HEK293T (cell line): ENCODE data around the gene ZDHHC19.

Source experiments
- ARNT ChIP-seq: fragments of 450-650 bp; IDR thresholded peaks from 2 replicates; pipeline ENCODE4 v1.6.1; 2017; ENCODE audit warnings: mild to moderate bottlenecking
- BHLHE40 ChIP-seq: fragments of 450-650 bp; IDR thresholded peaks from 2 replicates; pipeline ENCODE4 v1.6.1; 2016; ENCODE audit warnings: mild to moderate bottlenecking, moderate library complexity, borderline replicate concordance
- CTBP1 ChIP-seq: fragments of 450-650 bp; IDR thresholded peaks from 2 replicates; pipeline ENCODE4 v1.6.1; 2016; ENCODE audit warnings: borderline replicate concordance
- ELF4 ChIP-seq: fragments of 450-650 bp; IDR thresholded peaks from 2 replicates; pipeline ENCODE4 v1.6.1; 2017; ENCODE audit warnings: antibody characterized with exemption
- FOXA1 ChIP-seq: fragments of 450-650 bp; IDR thresholded peaks from 2 replicates; pipeline ENCODE4 v1.6.1; 2016; ENCODE audit warnings: mild to moderate bottlenecking
- FOXK2 ChIP-seq: fragments of 450-650 bp; IDR thresholded peaks from 2 replicates; pipeline ENCODE4 v1.6.1; 2016; ENCODE audit warnings: mild to moderate bottlenecking
- FOXM1 ChIP-seq: fragments of 450-650 bp; IDR thresholded peaks from 2 replicates; pipeline ENCODE4 v1.6.1; 2017; ENCODE audit warnings: mild to moderate bottlenecking, borderline replicate concordance
- L3MBTL2 ChIP-seq: fragments of 450-650 bp; conservative IDR thresholded peaks from 2 replicates; pipeline ENCODE4 v1.6.1; 2016; ENCODE audit warnings: mild to moderate bottlenecking
- LEF1 ChIP-seq: fragments of 450-650 bp; IDR thresholded peaks from 2 replicates; pipeline ENCODE4 v1.6.1; 2017; ENCODE audit warnings: mild to moderate bottlenecking, borderline replicate concordance
- SUZ12 ChIP-seq: fragments of 450-650 bp; IDR thresholded peaks from 2 replicates; pipeline ENCODE4 v1.6.1; 2016; ENCODE audit warnings: mild to moderate bottlenecking
- ZNF384 ChIP-seq: fragments of 450-650 bp; IDR thresholded peaks from 2 replicates; pipeline ENCODE4 v1.6.1; 2016

DNA sequence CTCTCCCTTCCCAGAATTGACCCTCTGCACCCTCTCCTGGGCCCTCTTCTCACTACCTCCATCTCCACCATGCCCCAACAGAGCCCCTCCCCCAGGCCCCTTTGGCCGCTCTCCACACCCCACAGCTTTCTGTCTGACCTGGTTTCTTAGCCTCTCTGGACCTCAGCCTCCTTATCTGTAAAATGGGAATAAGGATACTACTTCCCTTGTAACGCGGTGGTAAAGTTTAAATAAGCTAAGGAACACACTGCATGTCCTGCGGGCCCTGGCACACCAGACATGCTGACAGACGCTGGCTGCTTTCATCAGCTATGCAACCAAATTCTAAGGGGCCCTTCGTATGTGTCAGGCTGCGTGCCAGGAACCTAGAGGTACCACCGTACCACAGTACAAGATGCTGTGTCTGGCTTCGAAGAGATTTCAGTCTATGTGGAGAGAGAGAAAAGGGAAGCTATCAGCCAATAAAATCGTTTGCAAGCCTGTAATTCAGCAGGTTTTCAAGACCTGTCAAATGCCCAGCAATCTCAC, 4.4 kb upstream of the ZDHHC19 start:
- TF ChIP-seq ARNT (no peak), L3MBTL2 (no peak), SUZ12 (no peak), CTBP1 (no peak), ELF4 (no peak), LEF1 (no peak), BHLHE40 (no peak), FOXA1 (no peak), FOXM1 (no peak), FOXK2 (no peak), ZNF384 (no peak)
